ENCODE results near the gene SPTA1.

The SPTA1 gene

GRCh38 chr1:158646465-158646864 lies 40.0 kb downstream of the SPTA1 start:
- Histone ChIP-seq H3K27ac (ENCODE audit: low read length) (no peak overlapping the region), H3K9me3 (replicated peaks; ENCODE audit: insufficient read depth, low read length) (no peaks in the 10 kb centered on the region), H3K36me3 (replicated peaks; ENCODE audit: insufficient read depth, low read length) (no peaks in the 10 kb centered on the region), H4K20me1 (ENCODE audit: insufficient read depth, low read length) (no peaks in the 10 kb centered on the region), H3K4me2 (ENCODE audit: low read depth, low read length) (peak overlapping the region; percentile 68), H2AFZ (ENCODE audit: low read length) (peak overlapping the region; percentile 70), H3K27me3 (replicated peaks; ENCODE audit: insufficient read depth, low read length) (no peaks in the 10 kb centered on the region), H3K9ac (ENCODE audit: low read length) (no peak overlapping the region; the same call in 1 of the 2 replicates), H3K79me2 (ENCODE audit: low read length) (no peaks in the 10 kb centered on the region), H3F3A (ENCODE audit: insufficient read depth, low read length) (no peaks in the 10 kb centered on the region), H3K9me2 (replicated peaks; ENCODE audit: insufficient read depth, low read length) (no peaks in the 10 kb centered on the region), H3K4me3 (ENCODE audit: low read length) (peak overlapping the region; percentile 24; the same call in 1 of the 2 replicates), H3K4me1 (ENCODE audit: low read length) (peaks cover 15% of the 10 kb centered on the region)
- TF ChIP-seq EZH2 (optimal IDR thresholded peaks at IDR 0.05; ENCODE audit: low read depth, low read length) (no peak), CTCF (IDR thresholded peaks at IDR 0.05; ENCODE audit: low read length) (no peak), EZH2phosphoT487 (IDR thresholded peaks at IDR 0.05; ENCODE audit: low read length) (no peak)
- peak; percentile 54 for DNase-seq

DNA sequence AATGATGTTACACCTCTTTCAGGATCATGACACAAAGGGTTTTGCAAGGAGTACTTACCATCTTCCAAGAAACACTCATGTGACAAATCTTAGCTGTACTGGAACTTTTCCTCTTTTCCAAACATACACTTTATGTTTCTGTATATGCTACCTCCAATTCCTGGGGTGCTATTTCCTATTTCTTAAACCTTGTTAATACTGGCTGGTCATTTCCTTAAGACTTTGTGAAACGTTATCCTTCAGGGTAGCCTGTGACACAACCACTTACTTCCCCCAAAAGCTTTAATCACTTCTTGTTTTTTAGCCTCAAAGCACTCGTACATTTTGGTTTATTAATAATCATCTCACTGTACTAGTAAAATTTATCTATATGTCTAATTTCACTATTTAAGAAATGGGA lies 42.1 kb downstream of the SPTA1 start:
- Histone ChIP-seq H3K27me3 (replicated peaks; ENCODE audit: insufficient read depth, low read length) (no peaks in the 10 kb centered on the region), H4K20me1 (ENCODE audit: insufficient read depth, low read length) (no peaks in the 10 kb centered on the region), H3K4me3 (ENCODE audit: low read length) (no peak overlapping the region), H3K4me1 (ENCODE audit: low read length) (peaks cover 15% of the 10 kb centered on the region), H3K9me2 (replicated peaks; ENCODE audit: insufficient read depth, low read length) (no peaks in the 10 kb centered on the region), H3K36me3 (replicated peaks; ENCODE audit: insufficient read depth, low read length) (no peaks in the 10 kb centered on the region), H2AFZ (ENCODE audit: low read length) (no peak overlapping the region), H3K9me3 (replicated peaks; ENCODE audit: insufficient read depth, low read length) (no peaks in the 10 kb centered on the region), H3K27ac (ENCODE audit: low read length) (no peak overlapping the region), H3K79me2 (ENCODE audit: low read length) (no peaks in the 10 kb centered on the region), H3K9ac (ENCODE audit: low read length) (no peak overlapping the region), H3F3A (ENCODE audit: insufficient read depth, low read length) (no peaks in the 10 kb centered on the region), H3K4me2 (ENCODE audit: low read depth, low read length) (no peak overlapping the region)
- DNase-seq = no peak
- no peak for TF ChIP-seq EZH2 (optimal IDR thresholded peaks at IDR 0.05; ENCODE audit: low read depth, low read length)
- no peak for TF ChIP-seq EZH2phosphoT487 (IDR thresholded peaks at IDR 0.05; ENCODE audit: low read length)
- TF ChIP-seq CTCF (IDR thresholded peaks at IDR 0.05; ENCODE audit: low read length) = no peak

- no peak overlapping the region for H3K4me3 ChIP-seq (ENCODE audit: low read length)
- H3K4me2 ChIP-seq (ENCODE audit: low read depth, low read length) = no peak overlapping the region
- H3K36me3 ChIP-seq (replicated peaks; ENCODE audit: insufficient read depth, low read length) = no peaks in the 10 kb centered on the region
- no peaks in the 10 kb centered on the region for H3K4me1 ChIP-seq (ENCODE audit: low read length)
- H2AFZ ChIP-seq (ENCODE audit: low read length) = no peak overlapping the region
- H3K79me2 ChIP-seq (ENCODE audit: low read length) = no peaks in the 10 kb centered on the region
- H3K9me2 ChIP-seq (replicated peaks; ENCODE audit: insufficient read depth, low read length) = no peaks in the 10 kb centered on the region
- no peaks in the 10 kb centered on the region for H4K20me1 ChIP-seq (ENCODE audit: insufficient read depth, low read length)
- DNase-seq = no peak
- H3K27me3 ChIP-seq (replicated peaks; ENCODE audit: insufficient read depth, low read length) = no peaks in the 10 kb centered on the region
- no peak overlapping the region for H3K9ac ChIP-seq (ENCODE audit: low read length)
- H3K27ac ChIP-seq (ENCODE audit: low read length) = no peak overlapping the region
- no peak for TF ChIP-seq EZH2phosphoT487 (IDR thresholded peaks at IDR 0.05; ENCODE audit: low read length)
- no peak for TF ChIP-seq EZH2 (optimal IDR thresholded peaks at IDR 0.05; ENCODE audit: low read depth, low read length)
- no peaks in the 10 kb centered on the region for H3K9me3 ChIP-seq (replicated peaks; ENCODE audit: insufficient read depth, low read length)
- no peaks in the 10 kb centered on the region for H3F3A ChIP-seq (ENCODE audit: insufficient read depth, low read length)
Measured at GRCh38 chr1:158638904-158639303, 47.6 kb downstream of the SPTA1 start.

- no peaks in the 10 kb centered on the region for H3K9me2 ChIP-seq (replicated peaks; ENCODE audit: insufficient read depth, low read length)
- no peak overlapping the region for H3K4me2 ChIP-seq (ENCODE audit: low read depth, low read length)
- TF ChIP-seq EZH2phosphoT487 (IDR thresholded peaks at IDR 0.05; ENCODE audit: low read length) (no peak), EZH2 (optimal IDR thresholded peaks at IDR 0.05; ENCODE audit: low read depth, low read length) (no peak), CTCF (IDR thresholded peaks at IDR 0.05; ENCODE audit: low read length) (no peak)
- no peaks in the 10 kb centered on the region for H3K79me2 ChIP-seq (ENCODE audit: low read length)
- no peaks in the 10 kb centered on the region for H3K27me3 ChIP-seq (replicated peaks; ENCODE audit: insufficient read depth, low read length)
- no peaks in the 10 kb centered on the region for H4K20me1 ChIP-seq (ENCODE audit: insufficient read depth, low read length)
- no peak for DNase-seq
- H3K9ac ChIP-seq (ENCODE audit: low read length) = no peak overlapping the region
- no peaks in the 10 kb centered on the region for H3K36me3 ChIP-seq (replicated peaks; ENCODE audit: insufficient read depth, low read length)
- no peaks in the 10 kb centered on the region for H3K9me3 ChIP-seq (replicated peaks; ENCODE audit: insufficient read depth, low read length)
- no peak overlapping the region for H2AFZ ChIP-seq (ENCODE audit: low read length)
- H3K27ac ChIP-seq (ENCODE audit: low read length) = no peak overlapping the region
- no peaks in the 10 kb centered on the region for H3K4me1 ChIP-seq (ENCODE audit: low read length)
- H3K4me3 ChIP-seq (ENCODE audit: low read length) = no peak overlapping the region
- no peaks in the 10 kb centered on the region for H3F3A ChIP-seq (ENCODE audit: insufficient read depth, low read length)
Measured at GRCh38 chr1:158638146-158638545, 48.4 kb downstream of the SPTA1 start.
